SW480 (cell line): ENCODE measurements around the gene HAPLN3.
A peak's percentile ranks its signal among the peaks of the same experiment; 100 is the strongest.

Source experiments
- DNase-seq: peaks from one replicate; pipeline ENCODE4 v3.0.0-alpha.2; 2016; ENCODE audit warnings: low spot score

HAPLN3 gene

GRCh38 chr15:88891540-88892254 lies 3.6 kb downstream of the HAPLN3 start:
- no peak for DNase-seq

- no peak for DNase-seq
Measured at GRCh38 chr15:88890495-88890894, 4.8 kb downstream of the HAPLN3 start.

DNA sequence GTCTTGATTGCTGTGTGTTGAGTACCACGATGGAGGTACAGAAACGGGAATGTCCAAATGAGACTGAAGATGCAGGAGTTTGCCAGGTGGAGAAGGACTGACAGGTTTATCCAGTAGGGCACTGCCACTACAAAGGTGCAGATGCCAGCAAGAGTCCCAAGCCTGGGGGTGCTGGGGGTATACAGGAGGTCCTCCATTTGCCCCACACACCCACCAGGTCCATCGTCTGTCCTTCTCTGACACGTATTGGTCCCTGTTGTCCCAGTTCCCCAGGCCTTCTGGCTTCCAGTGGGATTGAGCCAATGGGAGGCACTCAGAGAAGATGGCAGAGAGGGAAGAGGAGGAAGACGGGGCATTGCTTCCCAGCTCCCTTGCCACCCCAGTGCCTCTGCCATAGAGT lies 6.6 kb downstream of the HAPLN3 start:
- DNase-seq: no peak

DNA sequence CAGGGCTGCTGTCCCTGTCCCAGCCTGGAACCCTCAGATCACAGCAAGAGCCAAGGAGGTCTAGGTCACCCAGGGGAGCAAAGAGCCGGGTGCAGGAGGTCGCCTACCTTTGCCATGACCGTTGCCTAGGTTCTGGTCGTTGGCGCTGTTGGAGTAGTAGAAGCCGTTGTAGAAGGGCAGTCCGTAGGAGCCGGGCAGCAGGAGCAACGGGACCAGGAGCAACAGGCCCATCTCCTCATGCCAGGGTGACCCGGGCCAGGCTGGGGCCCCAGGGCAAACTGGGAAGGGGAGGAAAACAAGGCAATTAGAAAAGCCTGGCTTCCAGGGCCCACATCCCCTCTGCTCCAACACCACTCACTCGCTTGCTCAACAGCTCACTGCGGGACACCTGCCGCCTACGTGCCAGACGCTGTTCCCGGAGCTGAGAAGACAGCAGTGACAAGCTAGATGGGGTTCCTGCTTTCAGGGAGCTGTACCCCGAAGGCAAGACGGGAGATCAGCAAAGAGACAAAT lies 8.2 kb downstream of the HAPLN3 start:
- DNase-seq: no peak

DNA sequence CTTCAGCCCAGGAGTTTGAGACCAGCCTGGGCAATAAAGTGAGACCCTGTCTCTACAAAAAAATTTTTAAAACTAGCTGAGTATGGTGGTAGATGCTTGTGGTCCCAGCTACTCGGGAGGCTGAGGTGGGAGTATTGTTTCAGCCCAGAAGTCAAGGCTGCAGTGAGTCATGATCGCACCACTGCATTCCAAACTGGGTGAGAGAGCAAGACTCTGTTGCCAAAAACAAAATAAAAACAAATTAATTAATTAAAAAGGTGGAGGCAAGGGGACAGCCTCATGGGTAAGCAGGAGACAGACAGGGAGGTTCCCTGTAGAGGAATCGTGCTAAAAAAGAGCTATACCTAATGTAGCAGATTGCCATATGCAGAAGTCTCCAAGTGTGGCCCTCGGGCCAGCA lies 12.6 kb downstream of the HAPLN3 start:
- DNase-seq: no peak

GRCh38 chr15:88881775-88882174 lies 13.6 kb downstream of the HAPLN3 start:
- DNase-seq: no peak

DNA sequence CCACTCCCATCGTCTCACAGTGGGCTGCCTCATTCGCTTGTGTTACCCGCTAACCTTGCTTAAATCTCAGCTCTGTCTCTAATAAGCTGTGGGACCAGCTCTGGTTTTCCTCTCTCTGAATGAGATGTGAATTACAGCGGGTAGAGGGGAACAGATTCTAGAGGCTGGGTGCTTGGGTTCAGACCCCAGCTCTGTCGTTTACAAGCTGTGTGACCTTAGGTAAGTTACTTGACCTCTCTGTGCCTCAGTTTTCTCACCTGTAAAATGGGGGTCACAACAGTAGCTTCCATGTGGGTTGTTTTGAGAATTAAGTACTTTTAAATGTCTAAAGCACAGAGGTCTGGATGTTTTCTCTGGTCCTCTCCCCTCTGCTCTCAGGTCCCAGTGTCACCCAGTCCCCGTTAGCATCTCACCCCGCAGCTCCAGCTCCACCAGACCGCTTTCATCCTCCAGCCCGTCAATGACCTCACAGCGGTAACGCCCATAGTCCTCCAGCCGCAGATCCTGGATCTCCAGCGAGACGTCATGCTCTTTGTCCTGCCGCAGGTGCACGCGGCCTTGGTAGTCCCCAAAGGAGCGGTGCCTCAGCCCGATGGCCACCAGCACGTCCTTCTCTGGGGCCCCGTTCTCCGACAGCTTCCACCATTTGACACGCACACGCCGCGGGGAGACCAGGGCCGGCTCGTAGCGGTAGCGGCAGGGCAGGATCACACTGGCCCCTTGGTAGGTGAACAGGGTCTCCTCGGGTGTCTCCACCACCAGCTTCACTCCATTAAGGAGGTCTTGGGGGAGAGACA lies 14.2 kb downstream of the HAPLN3 start:
- no peak for DNase-seq

DNA sequence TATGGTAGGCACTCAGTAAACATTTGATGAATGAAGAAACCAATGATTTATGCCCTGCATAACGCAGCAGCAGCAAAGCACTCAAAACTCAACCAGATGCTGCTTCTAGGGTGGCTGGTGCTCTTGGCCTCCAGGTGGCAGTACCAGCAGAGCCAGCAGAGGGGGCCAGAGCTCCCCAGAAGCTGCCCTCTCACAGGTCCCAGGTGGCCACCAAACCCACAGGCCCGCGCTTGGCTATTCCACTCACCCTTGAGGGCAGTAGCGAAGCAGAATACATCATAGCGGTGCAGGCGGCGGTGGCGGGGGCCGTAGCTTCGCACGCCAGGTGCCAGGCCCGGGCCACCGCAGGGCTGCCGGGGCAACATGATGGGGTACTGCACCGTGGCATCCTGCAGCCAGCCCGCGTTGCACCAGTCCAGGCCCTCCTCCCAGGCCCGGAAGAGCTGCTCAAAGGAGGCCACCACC lies 16.6 kb downstream of the HAPLN3 start:
- DNase-seq: peak; percentile 77

DNA sequence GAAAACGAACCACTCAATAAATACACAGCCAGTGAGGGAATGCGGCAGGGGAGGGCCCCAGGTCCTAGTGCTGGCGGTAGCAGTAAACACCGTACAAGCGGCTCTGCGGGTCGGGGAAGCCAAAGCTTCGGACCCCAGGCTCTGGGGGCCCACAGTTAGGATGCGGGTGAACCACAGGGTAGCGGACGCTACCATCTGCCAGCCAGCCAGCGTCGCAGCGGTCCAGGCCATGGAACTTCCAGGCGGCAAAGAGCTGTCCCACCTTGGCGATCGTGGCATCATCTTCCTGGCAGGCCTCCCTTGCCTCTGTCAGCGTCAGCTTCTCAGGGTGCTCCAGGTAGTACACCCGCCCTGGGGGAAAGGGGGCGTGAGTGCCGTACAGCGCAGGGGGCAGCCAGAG lies 17.4 kb downstream of the HAPLN3 start:
- DNase-seq: no peak

DNA sequence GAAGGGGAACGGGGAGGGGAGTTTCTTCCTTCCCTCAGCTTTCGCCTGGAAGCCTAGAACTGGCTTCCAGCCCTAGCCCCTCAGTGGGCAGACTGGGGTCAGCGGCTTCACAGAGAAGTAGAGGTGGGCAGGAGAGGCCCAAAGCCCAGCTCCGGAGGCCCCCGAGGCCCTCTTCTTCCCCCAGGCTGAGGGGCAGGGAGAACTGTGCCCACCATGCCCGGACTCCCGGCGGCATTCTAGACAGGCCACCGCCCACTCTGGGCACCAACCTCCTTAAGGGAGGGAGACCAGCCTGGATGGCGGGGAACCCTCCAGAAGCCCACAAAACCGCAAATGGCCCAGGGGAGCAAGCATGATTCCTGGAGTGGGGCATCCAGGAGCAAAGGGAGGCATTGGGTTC lies 17.9 kb downstream of the HAPLN3 start:
- DNase-seq: no peak

GRCh38 chr15:88876573-88876972 lies 18.8 kb downstream of the HAPLN3 start:
- DNase-seq: no peak

- DNase-seq: no peak
Measured at GRCh38 chr15:88874684-88875083, 20.7 kb downstream of the HAPLN3 start.

DNA sequence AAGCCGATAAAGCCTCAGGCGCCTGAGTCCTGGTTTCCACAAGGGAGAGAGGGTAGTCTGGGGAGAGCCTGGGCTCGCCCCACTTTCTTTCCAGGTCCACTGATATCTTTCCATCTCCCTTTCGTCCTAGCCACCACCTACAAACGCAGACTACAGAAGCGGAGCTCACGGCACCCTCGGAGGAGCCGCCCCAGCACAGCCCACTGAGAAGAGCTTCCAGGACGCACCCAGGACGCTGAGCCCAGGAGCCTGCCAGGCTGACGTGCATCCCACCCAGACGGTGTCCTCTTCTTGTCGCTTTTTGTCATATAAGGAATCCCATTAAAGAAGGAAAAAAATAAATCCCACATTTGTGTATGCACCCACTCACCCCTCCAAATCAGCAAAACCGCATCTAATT lies 21.1 kb downstream of the HAPLN3 start:
- no peak for DNase-seq

GRCh38 chr15:88873786-88874185 lies 21.6 kb downstream of the HAPLN3 start:
- no peak for DNase-seq

DNA sequence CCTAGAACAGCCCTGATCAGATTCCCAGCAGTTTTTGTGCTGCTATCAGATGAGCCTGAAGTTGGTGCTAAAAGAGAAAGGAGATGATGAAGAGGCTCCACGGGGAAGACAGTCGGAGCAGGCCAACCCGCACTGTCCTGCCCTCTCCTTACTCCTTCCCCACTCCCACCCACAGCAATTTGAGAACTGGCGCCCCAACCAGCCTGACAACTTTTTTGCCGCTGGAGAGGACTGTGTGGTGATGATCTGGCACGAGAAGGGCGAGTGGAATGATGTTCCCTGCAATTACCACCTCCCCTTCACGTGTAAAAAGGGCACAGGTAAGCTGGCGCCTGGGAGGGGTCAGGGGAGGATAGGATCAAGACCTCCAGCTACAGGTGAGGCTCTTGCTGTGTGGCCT lies 22.6 kb downstream of the HAPLN3 start:
- DNase-seq: no peak

- DNase-seq: no peak
Measured at GRCh38 chr15:88872106-88872505, 23.2 kb downstream of the HAPLN3 start.

GRCh38 chr15:88871313-88871712 lies 24.0 kb downstream of the HAPLN3 start:
- DNase-seq: no peak

DNA sequence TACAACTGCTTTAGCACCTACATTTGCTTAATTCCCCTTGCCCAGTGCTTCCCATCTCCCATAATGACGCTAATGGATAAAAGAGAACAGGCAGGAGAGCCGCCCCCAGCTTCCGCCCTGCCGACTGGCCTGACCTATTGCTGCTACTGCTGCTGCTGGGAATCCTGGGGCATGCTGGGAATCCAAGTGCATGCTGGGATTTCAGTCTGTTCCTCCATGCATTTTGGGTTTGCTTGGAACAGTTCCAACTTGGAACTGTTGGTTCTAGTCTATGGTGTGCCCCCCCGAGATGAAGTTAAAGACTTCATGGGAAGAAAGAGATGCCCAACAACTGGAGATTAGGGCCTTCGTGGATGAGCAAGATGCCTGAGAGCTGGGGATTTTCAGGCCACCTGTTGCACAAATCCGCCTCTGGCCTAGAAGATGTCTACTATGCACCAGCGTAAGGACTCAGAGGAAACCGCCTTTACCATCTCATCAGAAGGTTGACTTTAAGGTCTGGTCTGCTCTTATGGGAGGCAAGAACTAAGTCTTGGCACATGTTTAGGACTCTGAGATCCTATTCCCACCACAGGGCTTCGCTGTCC lies 29.0 kb downstream of the HAPLN3 start:
- no peak for DNase-seq

- no peak for DNase-seq
Measured at GRCh38 chr15:88865498-88866099, 29.7 kb downstream of the HAPLN3 start.

GRCh38 chr15:88864861-88865497 lies 30.4 kb downstream of the HAPLN3 start:
- DNase-seq: no peak

GRCh38 chr15:88863412-88863811 lies 31.9 kb downstream of the HAPLN3 start:
- no peak for DNase-seq

DNA sequence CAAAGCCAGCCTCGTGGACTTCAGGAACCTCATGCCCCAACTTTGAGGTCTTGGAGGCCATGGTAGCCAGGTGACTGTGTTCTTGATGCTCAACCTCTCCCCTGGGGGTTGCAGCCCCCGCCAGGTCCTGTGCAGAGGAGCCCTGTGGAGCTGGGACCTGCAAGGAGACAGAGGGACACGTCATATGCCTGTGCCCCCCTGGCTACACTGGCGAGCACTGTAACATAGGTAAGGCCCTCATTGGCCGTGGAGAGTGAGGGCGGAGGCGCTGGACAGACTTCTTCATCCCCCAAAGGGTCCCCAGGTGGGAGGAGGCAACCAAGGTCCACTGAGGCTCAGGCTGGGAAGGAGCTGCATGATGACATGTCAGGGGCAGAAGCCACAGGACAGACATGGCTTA lies 35.1 kb downstream of the HAPLN3 start:
- no peak for DNase-seq
